SK-N-SH treated with all-trans-retinoic acid at 6 μM for 48 hours (cell line): ENCODE data around the gene PGAP1.

ENCODE experiments used
- ARNTL ChIP-seq: fragments of 450-650 bp; formaldehyde crosslinking; IDR thresholded peaks from 2 replicates; pipeline ENCODE4 v1.5.0; 2020; ENCODE audit warnings: low read depth, mild to moderate bottlenecking, moderate library complexity, borderline replicate concordance
- CSDC2 ChIP-seq: fragments of 250-450 bp; sonication (Bioruptor Pico); IDR thresholded peaks from 2 replicates; pipeline ENCODE4 v1.5.0; 2020; ENCODE audit warnings: mild to moderate bottlenecking, moderate library complexity
- OSR1 ChIP-seq: fragments of 250-450 bp; sonication (Bioruptor Pico); IDR thresholded peaks from 2 replicates; pipeline ENCODE4 v1.8.0; 2022; ENCODE audit warnings: moderate library complexity, mild to moderate bottlenecking, inconsistent platforms
- PATZ1 ChIP-seq: fragments of 250-450 bp; sonication (Bioruptor Pico); IDR thresholded peaks from 2 replicates; pipeline ENCODE4 v1.8.0; 2020; ENCODE audit warnings: mild to moderate bottlenecking, moderate library complexity, borderline replicate concordance
- RARB ChIP-seq: fragments of 250-450 bp; sonication (Bioruptor Pico); IDR thresholded peaks from 2 replicates; pipeline ENCODE4 v1.8.0; 2021; ENCODE audit warnings: mild to moderate bottlenecking, moderate library complexity
- SNAI2 ChIP-seq: fragments of 250-450 bp; sonication (Bioruptor Pico); IDR thresholded peaks from 2 replicates; pipeline ENCODE4 v1.5.0; 2020; ENCODE audit warnings: mild to moderate bottlenecking, moderate library complexity
- TOX ChIP-seq: fragments of 250-450 bp; sonication (Bioruptor Pico); IDR thresholded peaks from 2 replicates; pipeline ENCODE4 v1.8.0; 2021; ENCODE audit warnings: mild to moderate bottlenecking, moderate library complexity, borderline replicate concordance
- ZFP30 ChIP-seq: fragments of 450-650 bp; formaldehyde crosslinking; IDR thresholded peaks from 2 replicates; pipeline ENCODE4 v1.5.0; 2022; ENCODE audit warnings: mild to moderate bottlenecking, moderate library complexity

- no peak for TF ChIP-seq PATZ1 (CRISPR knock-in tag)
- no peak for TF ChIP-seq RARB (CRISPR knock-in tag)
- TF ChIP-seq ZFP30 (CRISPR knock-in tag): no peak
- no peak for TF ChIP-seq TOX (CRISPR knock-in tag)
- TF ChIP-seq OSR1 (CRISPR knock-in tag): no peak
- no peak for TF ChIP-seq SNAI2
- TF ChIP-seq CSDC2 (CRISPR knock-in tag): no peak
- TF ChIP-seq ARNTL (CRISPR knock-in tag): no peak
These were observed 12.9 kb upstream of the PGAP1 start for GRCh38 chr2:196939371-196939770.
